Omental fat pad (tissue), 4 donors: ENCODE results near the gene DLEC1. TPM values are rescaled to one million over a fixed set of nuclear protein-coding genes. Genes with fewer than 3 reads are reported as not detected.

Experiments used
- ATAC-seq: fragments of 150-250 bp; one replicate; pipeline ENCODE4 v1.9.1; 2016; ENCODE audit warnings: mild to moderate bottlenecking, moderate library complexity; ENCODE audit not compliant: low FRiP score
- DNase-seq: peaks from one replicate; pipeline ENCODE4 v3.0.0-alpha.2; 2019; ENCODE audit warnings: low spot score
- total RNA-seq, 4 donors: library from RNA; depleted of rRNA; stranded (reverse); fragments of >200 nt; gene quantifications; one replicate each; pipeline ENCODE4 v1.1.0, GENCODE V29; 2016
- TF ChIP-seq, protein P1 (sequence below), 3 donors: fragments of 450-650 bp; IDR thresholded peaks; one replicate each; pipeline ENCODE4 v1.5.1; 2016 to 2017; ENCODE audit warnings: antibody characterized with exemption in 3 of 3, mild to moderate bottlenecking in 3 of 3, moderate library complexity in 2 of 3

The DLEC1 gene
- total RNA-seq, 4 donors from 2014 or later: 0.47 to 5.5 (median 1.4) TPM

DNA sequence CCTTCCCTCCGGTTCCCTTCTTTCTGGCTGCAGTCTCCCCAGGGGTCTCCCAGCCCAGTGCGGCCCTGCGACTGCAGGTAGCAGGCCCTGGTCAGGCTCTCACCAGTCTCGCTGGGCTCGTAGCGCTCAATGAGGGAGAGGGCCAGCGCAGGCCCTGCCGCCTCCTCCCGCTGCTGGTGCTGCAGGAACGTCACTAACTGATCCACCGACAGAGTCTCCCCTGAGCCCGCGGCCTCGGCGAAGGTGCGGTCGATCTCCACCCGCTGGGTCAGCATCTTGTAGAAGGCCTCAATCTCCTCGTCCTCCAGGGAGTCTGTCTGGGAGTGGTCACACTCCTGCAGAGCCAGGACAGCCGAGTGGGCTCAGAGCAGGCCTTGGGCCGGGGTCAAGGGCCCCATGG lies 27.9 kb upstream of the DLEC1 start:
- TF ChIP-seq, protein P1, sequence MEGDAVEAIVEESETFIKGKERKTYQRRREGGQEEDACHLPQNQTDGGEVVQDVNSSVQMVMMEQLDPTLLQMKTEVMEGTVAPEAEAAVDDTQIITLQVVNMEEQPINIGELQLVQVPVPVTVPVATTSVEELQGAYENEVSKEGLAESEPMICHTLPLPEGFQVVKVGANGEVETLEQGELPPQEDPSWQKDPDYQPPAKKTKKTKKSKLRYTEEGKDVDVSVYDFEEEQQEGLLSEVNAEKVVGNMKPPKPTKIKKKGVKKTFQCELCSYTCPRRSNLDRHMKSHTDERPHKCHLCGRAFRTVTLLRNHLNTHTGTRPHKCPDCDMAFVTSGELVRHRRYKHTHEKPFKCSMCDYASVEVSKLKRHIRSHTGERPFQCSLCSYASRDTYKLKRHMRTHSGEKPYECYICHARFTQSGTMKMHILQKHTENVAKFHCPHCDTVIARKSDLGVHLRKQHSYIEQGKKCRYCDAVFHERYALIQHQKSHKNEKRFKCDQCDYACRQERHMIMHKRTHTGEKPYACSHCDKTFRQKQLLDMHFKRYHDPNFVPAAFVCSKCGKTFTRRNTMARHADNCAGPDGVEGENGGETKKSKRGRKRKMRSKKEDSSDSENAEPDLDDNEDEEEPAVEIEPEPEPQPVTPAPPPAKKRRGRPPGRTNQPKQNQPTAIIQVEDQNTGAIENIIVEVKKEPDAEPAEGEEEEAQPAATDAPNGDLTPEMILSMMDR (IDR thresholded peaks at IDR 0.05): no peak
- no peak for ATAC-seq
- no peak for DNase-seq

DNA sequence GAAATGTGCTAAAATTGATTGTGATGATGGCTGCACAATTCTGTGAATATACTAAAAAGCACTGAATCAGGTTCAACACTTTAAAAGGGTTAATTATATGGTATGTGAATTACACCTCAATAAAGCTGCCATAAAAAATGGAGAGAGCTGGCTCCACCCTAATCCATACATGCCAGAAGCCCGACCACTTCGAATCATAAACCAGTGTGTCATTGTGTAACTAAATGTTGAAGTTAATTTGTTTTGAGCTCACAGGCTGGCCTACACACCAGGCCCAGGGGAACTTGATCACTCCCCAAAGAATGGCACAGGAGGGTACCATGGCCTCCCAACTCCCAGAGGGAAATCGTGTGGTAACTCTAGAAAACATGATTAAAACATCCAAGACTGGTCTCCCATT lies 23.5 kb upstream of the DLEC1 start:
- DNase-seq (no peak), ATAC-seq (no peak)
- TF ChIP-seq, protein P1 (IDR thresholded peaks at IDR 0.05): no peak

DNA sequence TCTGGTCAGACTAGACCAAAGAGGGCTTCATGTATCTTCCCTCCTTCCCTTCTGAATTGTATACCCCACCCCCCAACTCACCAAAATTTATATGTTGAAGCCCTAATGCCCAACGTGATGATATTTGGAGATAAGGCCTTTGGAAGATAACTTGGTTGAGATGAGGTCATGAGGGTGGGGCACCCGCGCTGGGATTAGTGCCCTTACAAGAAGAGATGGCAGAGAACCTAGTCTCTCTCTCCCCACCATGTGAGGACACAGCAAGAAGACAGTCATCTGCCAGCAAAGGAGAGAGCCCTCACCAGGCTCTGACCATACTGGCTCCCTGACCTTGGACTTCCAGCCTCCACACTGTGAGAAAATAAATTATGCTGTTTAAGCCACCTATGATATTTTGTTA lies 23.0 kb upstream of the DLEC1 start:
- TF ChIP-seq, protein P1 (IDR thresholded peaks at IDR 0.05): no peak
- DNase-seq (no peak), ATAC-seq (no peak)

DNA sequence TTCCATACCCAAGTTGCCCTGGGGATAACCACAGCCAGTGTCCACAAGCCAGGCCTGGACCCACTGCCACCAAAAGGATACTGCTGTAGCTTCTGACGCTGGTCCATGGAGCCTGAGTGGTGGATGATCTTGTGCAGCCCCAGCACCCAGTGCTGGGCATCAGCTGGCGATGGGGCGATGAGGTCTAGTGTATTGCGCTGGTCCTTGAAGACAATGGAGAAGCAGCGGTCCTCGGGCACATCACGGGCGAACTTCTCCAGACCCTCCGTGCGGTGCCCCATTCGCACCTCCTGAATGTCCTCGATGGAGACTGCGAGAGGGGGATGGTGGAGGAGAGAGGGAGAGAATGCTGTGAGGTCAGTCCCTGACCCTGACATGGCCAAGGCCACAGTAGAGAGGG lies 22.6 kb upstream of the DLEC1 start:
- no peak for ATAC-seq
- DNase-seq: no peak
- TF ChIP-seq, protein P1 (IDR thresholded peaks at IDR 0.05): no peak

DNA sequence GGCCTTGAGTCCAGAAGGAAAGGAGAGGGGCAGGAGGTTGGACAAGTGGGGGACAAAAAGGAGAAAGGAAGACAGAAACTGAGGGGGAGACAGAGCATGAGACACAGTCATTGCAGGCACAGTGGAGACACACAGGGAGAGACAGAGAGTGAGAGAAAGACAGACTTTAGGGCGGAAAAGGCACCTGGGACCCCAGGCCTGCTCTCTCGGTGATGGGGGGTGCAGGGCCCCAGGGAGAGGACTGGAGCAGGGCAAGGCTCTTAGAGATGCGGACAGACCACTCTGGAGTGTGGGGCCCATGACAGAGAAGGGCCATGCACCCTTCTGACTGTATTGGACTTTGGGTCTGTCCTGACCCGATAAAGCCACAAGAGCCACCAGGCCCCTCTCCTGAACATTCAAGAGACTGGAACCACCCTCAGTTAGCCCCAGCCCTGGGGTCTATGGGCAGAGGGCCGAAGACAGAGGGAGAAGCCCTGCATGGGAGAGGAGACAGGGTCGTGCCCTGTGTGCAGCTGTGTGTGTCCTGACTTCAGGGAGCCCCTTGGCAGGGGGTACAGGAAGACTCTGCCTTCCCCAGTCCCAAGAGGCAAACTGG lies 22.1 kb upstream of the DLEC1 start:
- ATAC-seq (no peak), DNase-seq (no peak)
- TF ChIP-seq, protein P1 (IDR thresholded peaks at IDR 0.05): no peak

DNA sequence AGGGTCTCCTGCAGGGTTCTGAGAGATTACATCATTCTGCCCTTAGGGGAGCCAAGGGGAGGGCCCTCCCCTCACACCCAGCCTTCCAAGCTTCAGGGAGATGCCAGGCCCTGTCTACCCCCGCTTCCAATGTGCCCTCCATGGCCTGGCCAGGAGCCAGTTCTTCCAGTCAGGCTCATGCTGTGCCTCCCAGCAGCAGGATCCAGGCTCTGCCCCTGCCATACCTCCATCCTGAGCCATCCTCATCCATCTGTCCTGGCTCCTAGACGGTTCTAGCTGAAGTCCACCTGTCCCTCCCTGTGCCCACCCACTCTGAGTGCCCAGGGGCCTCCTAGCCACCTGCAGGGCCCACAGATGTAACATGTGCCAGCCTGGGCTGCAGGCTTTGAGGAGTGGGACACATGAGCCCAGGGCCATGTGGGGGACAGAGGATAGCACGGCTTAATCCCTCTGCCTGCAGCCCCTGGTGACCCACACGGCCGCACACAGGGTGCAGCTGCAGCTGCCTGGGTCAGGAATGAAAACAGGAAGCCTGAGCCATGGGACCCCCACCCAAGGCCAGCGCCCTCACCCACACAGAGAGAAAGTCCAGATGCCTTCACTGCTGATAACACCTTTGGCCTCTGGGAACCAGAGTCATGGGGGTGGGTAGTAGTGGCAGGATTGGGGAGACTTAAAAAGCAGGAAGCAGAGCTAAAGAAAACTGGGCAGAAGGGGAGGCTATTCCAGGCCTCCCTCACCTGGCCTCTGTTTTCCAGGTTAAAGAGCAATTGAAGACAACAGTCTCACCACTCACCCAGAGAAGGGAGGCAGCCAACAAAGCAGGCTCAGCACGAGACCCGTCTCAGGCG lies 21.3 kb upstream of the DLEC1 start:
- ATAC-seq: no peak
- no peak for DNase-seq

More for the DNA sequence above, 21.3 kb upstream of the DLEC1 start:
- TF ChIP-seq, protein P1 (IDR thresholded peaks at IDR 0.05): no peak
